Stimulated activated CD4-positive, alpha-beta T cell treated with anti-CD3 and anti-CD28 coated beads, Interleukin-12 subunit alpha, Interleukin-12 subunit beta, amount 100 ng/mL, for 24 hours (primary cell): ENCODE measurements around the gene PTPRF.
A peak's percentile ranks its signal among the peaks of the same experiment; 100 is the strongest.

ENCODE experiments used
- DNase-seq, 2 experiments: peaks; one replicate each; pipeline ENCODE4 v3.0.0-alpha.2; 2020; ENCODE audit warnings: low read depth in 2 of 2

PTPRF gene

DNA sequence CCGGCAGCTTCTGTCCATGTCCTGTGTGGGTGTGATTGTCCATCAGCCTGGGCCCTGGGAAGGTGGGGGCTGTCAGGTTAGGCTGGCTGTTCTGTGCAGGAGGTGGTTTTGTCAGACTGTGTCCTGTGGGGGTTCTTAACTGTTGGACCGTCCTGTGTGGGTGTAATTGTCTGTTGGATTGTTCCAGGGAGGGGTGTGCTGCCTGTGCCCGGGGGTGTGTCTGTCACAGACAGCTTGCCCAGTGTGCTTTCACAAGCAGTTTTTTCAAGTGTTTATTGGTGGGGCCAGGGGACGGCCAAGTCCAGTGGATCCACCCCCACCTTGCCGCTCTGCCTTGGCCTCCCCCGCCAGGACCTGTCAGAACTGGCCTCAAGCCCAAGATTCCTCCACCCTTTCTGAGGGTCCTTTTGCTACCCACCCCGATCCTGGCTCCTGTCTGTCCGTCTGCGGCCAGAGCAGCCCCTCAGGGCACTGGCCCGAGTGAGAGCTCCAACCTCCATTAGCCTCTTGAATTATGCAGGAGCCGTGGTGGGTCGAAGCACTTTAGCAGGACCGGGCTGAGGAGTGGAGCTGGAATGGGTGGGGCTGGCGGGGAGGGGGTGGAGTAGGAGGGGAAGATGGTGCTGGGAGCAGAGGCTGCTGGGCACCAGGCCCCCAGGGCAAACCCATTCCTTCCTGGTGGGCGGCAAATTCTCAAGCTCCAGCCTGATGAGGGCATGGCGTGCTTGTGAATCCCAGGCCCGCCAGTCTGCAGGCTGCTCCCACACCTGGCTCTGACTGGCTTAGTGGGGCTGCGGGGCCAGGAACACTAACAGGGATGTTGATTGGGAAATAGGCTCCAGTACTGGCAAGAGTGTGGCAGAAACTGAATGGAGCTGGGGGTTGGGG lies 47.2 kb downstream of the PTPRF start:
- DNase-seq = no peak

DNA sequence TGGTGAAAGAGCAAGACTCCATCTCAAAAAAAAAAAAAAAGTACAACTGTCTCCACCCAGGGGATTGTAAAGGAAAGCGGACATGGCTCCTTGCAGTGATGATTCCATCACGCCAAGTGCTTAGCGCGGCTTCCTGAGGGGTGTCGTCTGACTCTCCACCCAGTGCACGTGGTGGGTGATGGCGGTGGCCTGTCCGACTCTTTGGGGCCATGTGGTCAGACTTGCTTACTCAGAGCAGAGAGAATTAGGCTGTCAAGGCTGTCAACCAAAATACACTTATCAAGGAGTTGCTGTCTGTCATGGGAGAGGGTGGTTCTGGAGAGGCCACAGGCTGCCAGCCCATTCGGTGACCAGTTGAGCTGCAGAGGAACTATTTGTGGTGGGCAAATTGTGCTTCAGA lies 49.4 kb downstream of the PTPRF start:
- DNase-seq = no peak

DNA sequence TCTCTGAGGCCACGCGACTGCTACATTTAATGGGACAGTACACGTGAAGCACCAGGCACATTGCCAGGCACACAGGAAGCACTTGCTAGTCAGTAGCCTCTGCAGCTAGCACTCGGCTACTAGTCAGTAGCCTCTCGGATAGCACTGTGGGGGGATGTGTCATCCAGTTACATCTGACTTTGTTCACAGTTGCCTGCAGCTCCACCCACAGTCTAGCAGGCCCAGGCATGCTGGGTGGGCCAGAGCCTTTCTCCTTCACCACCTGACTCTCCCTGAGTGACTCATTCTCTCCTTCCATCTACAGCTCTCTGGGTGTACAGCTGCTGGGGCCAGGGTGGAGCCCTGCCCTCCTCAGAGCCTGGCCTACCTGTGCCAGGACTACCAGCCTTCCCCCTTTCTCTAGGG lies 51.5 kb downstream of the PTPRF start:
- DNase-seq = peak in 1 of 2 experiments; percentile 29

DNA sequence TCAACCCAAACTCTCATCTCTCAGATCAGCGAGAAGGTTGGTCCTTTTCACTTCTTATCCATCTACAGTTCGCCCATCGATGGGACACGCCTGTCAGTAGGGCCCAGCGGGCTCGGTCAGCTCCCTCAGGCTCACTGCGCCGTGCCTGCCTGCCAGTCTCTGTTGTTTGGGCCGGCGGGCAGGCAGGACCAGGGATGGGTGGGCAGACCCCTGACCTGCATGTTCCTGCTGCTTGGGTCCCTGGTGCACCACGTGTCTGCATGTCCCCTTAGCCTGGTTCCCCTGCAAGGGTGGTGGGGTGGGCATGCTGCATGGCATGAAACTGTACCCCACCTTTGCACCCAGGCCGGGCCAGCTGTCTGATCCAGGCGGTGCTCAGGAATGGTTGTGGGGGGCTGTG lies 52.4 kb downstream of the PTPRF start:
- DNase-seq = no peak

DNA sequence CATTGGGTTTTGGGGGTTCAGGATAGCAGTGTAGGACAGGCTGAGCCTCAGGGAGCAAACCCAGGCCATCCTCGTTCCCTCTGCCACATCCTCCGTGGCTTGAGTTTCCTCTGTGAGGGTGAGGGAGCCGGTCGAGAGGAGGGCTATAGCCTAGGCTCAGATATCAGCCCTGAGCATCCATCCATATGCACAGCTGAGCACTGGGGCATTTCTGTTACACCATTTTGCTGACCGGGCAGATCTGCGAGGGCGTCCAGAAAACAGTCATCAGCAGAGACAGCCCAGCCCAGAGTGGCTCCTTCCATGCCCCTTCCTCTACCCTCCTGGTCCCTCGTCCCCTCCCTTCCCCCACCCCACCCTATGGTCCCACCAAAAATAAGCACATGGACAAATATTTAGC lies 53.5 kb downstream of the PTPRF start:
- DNase-seq = no peak

DNA sequence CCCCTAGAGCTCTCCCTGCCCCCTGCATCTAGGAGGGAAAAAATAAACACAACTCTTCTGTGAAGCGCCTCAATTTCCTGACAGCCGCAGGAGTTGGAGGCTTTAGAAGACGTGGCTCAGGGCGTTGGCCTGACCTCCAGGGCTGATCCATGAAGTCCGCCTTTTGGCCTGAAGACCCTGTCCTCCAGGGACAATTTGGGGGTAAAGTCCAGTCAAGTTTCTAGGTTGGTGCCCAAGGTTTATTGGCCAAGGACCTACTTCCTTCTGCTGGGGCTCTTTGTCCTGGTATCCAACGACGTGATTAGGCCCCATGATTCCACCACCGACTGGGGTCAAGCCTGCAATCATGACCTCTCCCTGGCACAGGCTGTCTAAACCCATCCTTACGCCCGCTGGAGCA lies 54.9 kb downstream of the PTPRF start:
- no peak for DNase-seq

DNA sequence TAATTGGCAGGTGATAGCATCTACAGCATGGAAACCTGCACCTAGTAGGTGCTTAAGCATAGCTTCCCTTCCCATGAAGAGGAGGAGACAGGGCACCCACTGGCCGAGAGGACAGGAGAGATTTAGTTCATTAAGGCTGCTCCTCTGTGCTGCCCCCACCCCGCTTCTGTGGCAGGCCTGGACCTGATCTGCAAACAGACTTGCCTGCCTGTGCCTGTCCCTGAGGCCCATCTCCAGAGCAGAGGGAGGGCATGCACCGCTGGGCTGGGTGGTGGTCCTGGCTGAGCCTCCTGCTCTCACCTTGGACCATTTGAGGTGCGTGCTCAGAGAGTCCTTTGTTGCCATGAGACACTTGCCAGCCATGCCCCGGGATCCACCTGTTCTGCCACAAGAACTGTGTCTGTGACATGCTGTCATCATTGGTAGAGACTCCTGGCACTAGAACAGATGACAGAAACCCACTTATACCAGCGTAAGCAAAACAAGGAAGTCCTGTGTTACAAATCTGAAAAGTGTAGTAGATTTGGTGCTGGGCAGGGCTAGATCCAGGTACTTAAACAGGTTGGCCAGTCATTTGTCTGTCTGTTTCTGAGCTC lies 55.6 kb downstream of the PTPRF start:
- DNase-seq = no peak

DNA sequence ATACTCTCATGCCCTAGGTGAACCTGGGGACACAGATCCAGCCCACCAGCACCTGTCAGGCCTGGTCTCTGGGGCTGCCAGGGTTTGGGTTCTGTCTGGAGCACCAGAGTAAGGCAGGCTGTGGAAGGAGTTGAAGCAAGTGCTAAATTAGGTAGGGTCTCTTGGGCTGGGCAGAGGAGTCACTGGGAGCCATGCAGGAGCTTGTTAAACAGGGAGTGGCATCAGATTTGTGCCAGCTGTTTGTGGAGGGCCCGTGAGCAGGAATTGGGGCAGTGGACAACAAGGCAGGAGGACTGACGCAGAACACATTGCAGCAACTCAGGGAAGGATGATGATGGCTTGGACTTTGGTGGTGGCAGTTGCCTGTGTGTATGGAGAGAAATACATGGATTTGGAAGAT lies 56.3 kb downstream of the PTPRF start:
- DNase-seq = no peak

DNA sequence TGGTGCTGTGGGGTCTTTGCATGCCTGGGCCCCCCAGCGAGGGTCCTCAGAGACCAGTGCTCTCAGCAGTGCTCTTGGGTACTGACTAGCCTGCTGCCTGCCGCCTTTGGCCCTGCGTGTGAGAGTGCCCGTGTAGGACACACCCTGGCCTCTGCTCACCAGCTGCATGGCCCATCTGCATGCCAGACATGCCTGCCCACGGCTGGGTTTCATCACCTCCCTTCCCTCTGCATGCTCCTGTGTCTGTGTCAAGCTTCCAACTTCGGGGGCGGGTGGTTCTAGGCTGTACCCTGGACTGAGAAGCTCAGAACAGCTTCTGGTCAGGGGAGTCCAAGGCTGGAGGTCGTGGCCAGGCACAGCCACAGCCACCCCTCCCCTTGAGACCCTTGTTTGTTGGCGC lies 56.9 kb downstream of the PTPRF start:
- DNase-seq = no peak

DNA sequence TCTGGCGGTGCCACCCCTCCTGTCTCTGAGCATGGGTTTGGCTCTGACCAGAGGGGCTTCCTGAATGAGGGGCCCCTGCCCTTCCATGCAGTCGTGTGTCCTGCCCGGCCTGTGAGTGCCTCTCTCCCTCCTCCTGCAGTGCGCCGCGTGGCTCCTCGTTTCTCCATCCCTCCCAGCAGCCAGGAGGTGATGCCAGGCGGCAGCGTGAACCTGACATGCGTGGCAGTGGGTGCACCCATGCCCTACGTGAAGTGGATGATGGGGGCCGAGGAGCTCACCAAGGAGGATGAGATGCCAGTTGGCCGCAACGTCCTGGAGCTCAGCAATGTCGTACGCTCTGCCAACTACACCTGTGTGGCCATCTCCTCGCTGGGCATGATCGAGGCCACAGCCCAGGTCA lies 57.9 kb downstream of the PTPRF start:
- no peak for DNase-seq

DNA sequence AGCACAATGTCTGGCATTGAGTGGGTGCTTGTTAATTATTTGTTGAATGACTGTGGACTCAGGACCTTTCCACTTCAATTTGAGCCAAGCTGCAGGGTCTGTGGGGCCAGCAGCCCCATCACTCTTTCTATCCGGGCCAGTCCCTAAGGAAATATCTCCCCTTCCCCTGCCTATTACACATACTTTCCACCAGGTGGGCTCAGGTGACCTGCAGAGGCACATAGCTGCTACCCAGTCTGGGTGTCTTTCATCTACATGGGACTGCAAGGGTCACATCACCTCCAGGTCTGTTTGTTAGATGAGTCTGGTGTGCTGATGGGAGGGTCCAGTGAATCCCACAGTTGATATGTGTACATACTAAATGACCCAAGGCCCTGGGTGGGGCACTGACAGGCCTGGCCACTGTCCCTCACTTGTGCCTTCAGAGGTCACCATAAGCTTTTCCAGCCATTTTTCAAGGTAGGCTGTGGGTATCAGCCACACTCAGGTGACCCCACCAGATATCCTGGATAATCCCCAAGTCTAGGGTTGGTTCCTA lies 59.8 kb downstream of the PTPRF start:
- no peak for DNase-seq

DNA sequence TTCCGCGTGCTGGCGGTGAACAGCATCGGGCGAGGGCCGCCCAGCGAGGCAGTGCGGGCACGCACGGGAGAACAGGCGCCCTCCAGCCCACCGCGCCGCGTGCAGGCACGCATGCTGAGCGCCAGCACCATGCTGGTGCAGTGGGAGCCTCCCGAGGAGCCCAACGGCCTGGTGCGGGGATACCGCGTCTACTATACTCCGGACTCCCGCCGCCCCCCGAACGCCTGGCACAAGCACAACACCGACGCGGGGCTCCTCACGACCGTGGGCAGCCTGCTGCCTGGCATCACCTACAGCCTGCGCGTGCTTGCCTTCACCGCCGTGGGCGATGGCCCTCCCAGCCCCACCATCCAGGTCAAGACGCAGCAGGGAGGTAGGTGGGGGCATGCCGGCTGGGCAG lies 60.5 kb downstream of the PTPRF start:
- DNase-seq = no peak

DNA sequence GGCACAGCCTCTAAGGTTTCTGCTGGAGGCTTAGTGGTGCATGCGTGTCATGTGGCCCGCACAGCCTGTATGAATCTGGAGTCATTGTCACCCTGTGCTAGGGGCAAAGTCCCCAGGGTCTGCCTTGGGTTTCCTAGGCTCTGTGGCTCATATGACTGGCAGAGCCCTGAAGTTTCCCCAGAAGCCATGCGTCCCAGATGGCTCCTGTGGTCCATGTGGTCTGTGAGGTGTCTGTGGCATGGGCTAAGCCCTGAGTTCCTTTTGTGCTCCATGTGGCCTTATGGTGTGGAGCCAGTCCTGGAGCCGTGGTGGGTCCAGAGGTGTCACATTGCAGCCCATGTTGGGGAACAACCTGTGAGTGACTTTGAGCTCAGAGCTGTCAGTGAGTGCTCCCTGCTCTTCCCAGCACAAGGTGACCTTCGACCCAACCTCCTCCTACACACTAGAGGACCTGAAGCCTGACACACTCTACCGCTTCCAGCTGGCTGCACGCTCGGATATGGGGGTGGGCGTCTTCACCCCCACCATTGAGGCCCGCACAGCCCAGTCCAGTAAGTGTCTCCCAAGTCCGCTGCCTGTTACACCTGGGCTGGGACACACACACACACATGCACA lies 61.5 kb downstream of the PTPRF start:
- DNase-seq = no peak

DNA sequence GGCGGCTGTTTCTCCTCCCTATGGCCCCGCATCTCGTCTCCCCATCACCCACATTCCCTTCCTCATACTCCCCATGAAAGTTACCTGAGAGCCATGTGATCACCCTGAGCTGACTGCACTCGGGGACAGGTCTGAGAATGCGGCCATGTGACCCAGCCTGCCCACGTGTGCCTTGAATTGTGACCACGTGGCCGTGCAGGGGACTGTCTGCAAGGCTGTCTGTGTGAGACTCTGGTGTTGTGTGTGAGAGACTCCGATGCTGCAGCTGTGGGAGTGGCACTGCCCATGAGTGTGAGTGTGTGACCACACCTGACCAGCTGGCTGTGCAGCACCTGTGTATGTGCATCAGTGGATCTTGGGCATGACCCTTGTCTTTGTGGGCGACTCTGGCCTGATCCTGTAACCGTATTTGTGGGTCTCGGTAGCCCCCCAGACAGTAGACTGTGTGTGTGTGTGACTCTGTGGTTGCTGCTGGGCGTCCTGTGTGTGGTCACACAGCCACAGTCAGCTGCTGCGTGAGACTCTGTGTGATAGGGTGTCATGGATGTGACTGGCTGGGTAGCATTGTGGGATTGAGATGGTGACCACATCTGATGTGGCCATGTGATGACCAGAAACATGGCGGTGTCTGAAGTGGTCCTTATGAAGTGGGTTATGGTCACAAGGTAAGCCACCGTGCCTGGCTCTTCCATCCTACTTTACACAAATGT lies 62.4 kb downstream of the PTPRF start:
- DNase-seq = no peak

DNA sequence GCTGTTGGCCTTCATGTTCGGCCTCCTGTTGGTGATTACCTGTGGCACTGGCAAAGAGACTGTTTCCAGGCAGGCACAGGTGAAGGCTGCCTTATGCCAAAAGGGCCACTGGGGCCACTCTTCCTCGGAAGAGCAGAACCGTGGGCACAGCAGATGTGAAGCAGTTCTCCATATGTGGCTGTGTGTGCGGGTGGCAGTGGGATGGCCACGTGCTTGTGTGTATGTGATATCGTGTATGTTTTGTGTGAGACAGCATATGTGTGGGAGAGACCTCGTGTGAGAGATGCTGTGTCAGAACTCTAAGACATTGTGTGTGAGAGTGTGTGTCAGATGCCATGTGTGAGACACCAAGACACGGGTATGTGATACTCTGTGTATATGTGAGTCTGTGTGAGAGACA lies 65.9 kb downstream of the PTPRF start:
- DNase-seq = no peak

DNA sequence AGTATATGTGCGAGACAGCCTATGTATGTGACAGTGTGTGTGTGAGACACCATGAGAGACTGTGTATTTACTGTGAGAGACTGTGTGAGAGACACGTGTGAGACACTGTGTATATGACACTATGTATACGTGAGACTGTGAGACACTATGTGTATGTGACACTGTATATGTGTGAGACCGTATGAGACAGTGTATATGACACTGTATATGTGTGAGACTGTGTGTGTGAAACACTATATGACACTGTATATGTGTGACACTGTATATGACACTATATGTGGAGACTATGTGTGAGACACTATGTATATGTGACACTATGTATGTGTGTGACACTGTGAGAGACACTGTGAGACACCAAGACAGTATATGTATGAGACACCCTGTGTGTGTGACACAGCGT lies 66.3 kb downstream of the PTPRF start:
- no peak for DNase-seq

DNA sequence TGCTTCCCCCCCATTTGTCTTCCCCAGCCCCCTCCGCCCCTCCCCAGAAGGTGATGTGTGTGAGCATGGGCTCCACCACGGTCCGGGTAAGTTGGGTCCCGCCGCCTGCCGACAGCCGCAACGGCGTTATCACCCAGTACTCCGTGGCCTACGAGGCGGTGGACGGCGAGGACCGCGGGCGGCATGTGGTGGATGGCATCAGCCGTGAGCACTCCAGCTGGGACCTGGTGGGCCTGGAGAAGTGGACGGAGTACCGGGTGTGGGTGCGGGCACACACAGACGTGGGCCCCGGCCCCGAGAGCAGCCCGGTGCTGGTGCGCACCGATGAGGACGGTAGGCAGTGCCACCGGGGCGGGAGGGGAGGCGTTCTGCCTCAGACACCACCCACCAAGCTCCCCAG lies 67.0 kb downstream of the PTPRF start:
- DNase-seq = no peak

DNA sequence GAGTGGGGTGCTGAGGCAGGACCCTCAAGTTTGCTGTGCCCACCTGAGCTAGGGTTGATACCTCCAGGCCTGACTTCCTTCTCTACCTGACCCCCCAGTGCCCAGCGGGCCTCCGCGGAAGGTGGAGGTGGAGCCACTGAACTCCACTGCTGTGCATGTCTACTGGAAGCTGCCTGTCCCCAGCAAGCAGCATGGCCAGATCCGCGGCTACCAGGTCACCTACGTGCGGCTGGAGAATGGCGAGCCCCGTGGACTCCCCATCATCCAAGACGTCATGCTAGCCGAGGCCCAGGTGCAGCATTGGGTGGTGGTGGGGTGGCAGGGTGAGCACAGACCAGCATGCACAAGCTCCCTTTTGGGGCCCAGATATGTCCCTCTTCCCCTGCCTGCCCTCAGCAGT lies 67.9 kb downstream of the PTPRF start:
- no peak for DNase-seq

DNA sequence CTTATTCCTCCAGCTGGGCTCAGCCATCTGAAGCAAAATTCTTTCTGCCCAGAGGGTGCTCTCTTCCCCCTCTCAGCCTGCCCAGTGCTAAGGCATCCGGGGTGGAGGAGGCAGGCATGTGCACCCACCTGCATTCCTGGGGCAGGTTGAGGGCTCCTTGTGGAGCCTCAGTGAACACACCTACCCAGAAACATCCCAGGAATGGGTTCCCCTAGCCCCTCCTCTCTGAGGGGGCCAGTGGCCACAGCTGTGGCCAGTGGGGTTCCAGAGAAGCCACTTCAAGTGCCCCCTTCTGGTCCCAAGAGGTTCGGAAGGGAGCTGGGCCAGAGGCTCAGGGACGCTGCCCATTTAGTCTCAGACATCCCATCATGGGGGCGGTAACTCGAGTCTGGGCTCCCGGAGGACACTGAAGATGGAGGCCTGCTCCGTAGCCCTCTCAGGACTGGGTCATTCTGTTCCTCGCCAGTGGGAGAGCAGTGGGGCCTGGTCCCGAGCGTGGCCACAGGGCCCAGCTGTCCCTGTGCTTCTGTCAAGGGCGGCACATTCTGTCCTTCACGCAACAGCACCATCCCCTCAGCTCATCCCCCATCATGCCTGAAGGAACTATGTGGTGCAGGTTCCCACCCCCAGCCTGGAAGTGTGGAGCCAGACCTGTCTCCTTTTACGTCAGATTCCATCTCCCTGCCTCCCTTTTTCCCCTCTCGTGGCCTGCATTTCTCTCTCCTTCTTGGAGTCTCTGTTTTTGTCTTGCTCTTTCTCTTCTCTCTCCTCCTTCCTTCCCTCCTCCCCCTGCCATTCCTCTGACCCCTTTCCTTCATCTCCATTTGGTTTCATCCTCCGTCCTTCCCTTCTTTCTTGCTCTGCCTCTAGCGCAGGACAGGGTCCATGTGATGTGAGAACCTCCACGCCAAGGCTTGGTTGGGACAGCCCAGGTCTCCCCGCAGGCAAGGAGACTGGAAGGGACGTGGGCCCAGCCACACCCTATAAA lies 69.6 kb downstream of the PTPRF start:
- DNase-seq = no peak

DNA sequence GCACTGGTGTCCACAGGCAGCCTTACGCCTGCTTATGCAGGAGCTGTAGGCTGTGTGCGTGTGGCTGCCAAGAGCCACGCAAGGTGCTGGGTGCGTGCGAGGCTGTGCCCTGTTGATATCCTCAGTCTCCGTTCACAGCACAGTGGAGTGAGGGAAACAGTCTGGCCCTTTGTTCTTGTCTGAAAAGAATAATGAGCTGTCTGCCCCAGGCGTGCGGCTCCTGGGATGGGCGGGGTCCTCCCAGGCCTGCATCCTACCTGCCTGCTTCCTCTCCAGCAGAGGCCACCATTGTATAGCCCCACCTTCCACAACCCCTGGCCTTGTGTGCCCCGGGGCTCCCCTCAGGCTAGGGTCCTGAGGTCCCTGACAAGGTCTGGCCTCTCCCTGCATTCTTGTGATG lies 72.3 kb downstream of the PTPRF start:
- no peak for DNase-seq

DNA sequence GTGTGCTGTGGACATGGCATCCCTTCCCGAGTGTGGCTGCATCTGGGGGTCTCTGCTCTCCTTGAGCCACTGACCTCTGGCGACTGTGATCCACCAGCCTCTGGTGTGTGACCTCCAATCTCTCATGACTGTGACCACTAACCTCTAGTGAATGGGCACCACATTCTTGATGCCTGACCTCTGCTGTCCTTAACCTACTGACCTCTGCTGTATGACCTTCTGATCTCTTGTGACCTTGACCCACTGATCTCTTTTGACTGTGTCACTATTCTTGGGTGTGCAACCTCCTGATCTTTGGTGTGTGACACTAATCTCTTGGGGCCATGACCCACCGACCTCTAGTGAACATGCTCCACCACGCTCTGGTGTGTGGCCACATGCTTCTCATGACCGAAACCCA lies 73.5 kb downstream of the PTPRF start:
- DNase-seq = no peak
